NCI-H1694 (cell line): ENCODE results near the gene NMT1.

Source experiments
- DNase-seq: peaks from one replicate; lab custom pipeline; 2025; lab: John Stamatoyannopoulos, UW

The NMT1 gene

DNA sequence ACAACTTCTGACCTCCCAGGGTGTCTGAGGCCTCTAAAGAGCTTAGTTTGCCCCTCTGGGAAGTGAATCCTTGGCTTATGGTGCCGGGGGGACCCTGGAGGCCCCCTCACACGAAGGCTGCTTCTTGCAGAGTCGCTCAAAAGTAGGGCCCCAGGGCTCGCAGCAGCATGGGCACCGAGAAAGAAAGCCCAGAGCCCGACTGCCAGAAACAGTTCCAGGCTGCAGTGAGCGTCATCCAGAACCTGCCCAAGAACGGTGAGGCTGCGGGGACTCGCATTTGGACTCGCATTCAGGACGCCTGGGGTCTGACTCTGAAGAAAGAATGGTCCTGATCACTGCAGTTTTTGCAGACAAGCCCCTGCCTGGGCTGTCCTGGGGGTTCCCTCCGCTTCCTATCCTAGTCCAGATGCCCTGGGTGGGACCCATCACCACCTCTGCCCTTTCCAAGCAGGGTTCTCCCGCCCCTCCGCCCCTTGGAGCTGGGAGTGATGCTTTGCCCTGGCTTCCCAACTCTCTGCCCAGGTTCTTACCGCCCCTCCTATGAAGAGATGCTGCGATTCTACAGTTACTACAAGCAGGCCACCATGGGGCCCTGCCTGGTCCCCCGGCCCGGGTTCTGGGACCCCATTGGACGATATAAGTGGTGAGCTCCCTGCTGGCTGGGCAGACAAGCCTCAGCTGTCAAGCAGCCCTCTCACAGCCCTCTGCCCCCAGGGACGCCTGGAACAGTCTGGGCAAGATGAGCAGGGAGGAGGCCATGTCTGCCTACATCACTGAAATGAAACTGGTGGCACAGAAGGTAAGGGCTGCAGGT lies 75.1 kb downstream of the NMT1 start:
- DNase-seq: no peak

DNA sequence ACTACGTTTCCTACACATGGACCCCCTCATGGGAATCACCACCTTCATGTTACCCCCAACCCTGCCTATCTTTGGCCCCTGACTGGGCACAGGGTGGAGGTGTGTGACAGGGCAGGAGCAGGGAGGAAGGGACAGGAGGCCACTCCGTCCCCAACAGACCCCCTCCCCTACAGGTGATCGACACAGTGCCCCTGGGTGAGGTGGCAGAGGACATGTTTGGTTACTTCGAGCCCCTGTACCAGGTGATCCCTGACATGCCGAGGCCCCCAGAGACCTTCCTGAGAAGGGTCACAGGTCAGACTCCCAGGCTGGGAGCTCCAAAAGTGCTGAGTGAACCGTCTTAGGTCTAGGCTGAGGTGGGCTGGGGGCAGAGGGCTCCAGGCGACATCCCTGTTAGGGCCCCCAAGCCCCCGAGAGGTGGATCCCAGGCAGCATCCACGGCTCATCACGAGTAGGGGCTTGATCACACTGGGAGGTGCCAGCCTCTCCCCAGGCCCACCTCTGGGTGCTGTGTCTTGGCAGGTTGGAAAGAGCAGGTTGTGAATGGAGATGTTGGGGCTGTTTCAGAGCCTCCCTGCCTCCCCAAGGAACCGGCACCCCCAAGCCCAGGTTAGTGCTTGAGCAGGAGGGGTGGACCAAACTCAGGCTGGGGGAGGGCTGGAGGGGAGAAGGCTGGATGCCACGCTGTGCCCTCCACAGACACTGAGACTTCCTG lies 75.9 kb downstream of the NMT1 start:
- no peak for DNase-seq

GRCh38 chr17:45137561-45138305 lies 76.6 kb downstream of the NMT1 start:
- no peak for DNase-seq

DNA sequence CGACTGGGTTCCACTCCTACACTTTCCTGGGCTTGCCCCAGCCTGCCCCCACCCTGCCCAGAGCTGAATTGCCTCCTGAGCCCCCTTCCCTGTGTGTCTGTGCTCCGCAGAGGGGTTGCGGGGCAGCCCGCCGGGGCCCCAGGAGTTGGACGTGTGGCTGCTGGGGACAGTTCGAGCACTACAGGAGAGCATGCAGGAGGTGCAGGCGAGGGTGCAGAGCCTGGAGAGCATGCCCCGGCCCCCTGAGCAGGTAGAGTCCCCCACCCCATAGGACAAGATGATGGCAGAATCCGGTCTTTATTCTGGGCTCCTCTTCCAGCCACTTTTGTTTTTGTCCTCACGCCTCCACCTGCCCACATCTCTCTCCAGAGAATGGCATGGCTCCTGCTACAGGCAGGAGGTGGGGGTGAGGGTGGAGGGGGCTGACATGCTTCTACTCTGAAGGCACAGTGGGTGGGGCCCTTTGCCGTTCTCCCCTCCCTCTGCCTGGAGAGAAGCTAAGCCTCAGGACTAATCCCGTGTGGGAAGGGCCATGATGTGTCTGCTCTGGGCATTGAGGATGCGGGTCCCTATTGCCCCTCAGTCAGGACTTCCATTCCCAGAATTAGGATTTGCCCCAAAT lies 77.9 kb downstream of the NMT1 start:
- DNase-seq: no peak

DNA sequence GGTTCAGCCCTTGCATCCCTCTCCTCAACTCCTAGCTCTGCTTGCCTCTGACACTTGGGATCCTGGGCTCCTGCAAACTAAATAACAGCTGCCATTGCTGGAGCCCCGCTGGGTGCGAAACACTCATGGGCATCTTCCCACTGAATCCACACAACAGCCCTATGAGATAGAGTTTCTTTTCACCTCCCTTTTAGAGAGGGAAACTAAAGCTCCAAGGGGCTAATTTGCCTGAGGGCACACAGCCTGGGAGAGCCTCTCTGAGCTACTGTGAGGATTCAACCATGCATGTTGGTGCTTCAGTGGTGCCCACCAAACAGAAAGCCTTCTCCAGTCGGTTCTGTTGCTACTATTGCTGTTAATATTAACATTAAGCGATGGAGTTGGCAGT lies 78.4 kb downstream of the NMT1 start:
- DNase-seq: no peak

DNA sequence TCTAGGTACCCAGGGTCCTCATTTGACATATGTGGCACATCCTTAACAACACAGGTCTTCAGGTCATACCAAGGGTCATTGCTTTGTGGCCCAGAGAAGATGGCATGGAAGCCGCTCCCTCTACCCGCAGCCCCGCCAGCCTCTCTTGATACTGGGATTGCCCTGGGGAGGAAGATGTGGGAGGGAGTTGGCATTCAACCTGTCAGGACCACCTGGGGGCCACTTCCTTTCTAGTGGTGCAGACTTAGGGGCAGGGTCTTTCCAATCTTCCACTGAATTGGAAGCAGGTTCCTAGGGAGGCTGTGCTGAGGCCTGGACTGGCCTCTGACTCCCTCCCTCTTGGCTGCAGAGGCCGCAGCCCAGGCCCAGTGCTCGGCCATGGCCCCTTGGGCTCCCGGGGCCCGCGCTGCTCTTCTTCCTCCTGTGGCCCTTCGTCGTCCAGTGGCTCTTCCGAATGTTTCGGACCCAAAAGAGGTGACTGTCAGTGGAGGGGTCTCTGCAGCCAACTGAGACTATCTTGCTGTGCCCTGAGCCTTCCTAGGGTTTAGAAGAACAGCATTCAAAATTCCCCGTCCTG lies 82.1 kb downstream of the NMT1 start:
- DNase-seq: no peak

GRCh38 chr17:45143767-45144198 lies 82.7 kb downstream of the NMT1 start:
- DNase-seq: no peak

DNA sequence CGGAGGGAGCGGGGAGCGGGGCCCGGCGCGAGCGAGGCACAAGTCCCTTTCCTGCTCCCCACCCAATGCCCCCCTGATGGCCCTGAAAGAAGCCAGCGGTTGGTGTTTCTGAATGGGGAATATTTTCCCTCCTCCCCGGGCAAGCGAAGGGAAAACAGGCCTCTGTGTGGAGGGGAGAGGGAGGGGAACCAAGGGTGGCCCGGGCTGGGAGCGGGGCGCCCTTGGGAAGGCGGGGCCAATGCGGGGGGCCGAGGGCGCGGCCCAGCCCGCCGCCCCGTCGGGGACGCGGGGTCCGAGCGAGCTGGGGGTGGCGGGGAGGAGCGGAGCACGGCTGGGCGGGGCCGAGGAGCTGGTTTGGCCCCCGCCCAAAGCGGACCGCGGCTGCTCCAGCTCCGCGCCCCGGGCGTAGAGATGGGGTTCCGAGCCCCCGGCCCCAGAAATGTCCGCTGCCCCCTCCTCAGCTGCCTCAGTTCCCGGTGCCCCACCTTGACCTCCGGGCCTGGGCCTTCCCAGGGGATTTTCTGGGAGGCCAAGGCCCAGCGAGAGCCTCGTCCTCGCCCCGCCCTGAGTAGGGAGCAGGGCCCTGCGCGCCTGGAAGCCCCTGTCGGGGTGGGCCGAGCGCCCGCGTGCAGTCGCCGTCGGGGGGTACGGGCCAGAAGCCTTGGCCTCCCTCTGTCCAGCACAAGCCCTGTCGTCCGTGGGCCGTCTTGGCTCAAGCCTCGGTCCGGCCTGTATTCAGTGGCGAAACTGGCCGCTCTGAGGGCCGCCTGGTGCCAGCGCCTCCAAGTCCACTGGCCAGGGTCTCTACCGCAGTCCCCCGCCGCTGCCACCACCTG lies 83.3 kb downstream of the NMT1 start:
- DNase-seq: no peak

GRCh38 chr17:45145035-45145389 lies 83.9 kb downstream of the NMT1 start:
- DNase-seq: no peak

DNA sequence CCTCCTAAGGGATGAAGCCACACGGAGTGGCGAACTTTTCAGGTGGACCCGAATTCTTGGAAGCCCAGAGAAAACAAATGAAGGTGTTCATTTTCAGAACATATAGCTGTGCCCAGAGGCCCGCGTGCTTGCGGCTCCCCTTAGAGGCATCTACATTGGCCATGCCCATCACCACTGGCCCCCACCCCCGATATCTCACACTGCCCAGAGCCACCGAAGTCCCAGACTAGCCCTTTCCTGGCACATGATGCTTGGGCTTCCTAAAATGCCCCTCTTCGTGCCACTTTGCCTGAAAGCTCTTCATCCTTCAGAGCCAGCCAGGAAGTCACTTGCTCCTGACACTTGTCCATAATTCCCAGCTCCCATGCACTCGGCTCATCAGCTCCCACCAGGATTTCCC lies 85.0 kb downstream of the NMT1 start:
- no peak for DNase-seq

GRCh38 chr17:45146592-45146889 lies 85.4 kb downstream of the NMT1 start:
- no peak for DNase-seq

GRCh38 chr17:45146890-45147580 lies 85.9 kb downstream of the NMT1 start:
- peak; percentile 89 for DNase-seq

GRCh38 chr17:45147581-45148182 lies 86.6 kb downstream of the NMT1 start:
- DNase-seq: peak; percentile 89

DNA sequence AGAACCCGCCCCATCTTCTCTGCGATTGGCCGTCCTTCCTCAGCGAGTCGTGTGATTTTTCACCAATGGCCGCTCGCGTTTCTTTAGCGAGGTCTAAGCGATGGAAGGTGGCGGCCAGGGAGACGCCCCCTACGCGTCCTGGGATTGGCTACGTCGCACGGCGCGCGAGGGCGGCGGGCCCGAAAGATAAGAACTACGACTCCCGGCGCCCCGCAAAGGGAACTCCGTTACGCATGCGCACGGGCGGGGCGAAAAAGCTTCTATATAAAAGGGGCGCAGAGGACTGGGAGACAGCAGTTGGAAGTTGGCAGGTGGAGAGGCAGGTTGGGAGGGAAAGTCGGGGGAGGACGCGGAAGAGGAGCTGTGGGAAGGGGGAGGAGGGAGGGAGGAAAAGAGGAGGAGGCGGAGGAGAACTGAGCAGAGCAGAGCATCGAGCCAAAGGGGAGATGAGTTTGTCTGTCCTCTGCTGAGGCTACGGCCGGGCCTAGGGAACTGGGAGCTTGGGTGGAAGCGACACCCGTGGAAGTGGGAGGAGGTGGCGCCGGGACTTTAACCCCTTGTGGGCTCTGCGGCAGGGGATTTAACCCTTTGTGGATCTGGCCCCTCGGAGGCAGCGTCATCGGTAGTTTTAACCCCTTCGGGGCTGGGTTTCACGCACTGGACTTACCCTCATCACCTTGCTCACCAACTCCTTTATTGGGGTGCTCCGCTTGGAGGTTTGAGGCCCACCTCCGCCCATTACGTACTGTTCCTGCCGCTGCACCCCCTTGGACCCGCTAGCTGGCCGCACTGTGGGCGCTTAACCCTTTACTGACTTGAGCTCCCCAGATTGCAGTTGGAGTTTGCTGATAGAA lies 87.3 kb downstream of the NMT1 start, which contains the start of gene HEXIM1:
Gene HEXIM1, plus strand, starts transcription at position 293 of the 854 bp plus-strand sequence. CDS start 716 bp downstream, outside the sequence.
- peak; percentile 100 for DNase-seq

GRCh38 chr17:45149037-45149668 lies 88.0 kb downstream of the NMT1 start:
- peak; percentile 38 for DNase-seq

- DNase-seq: no peak
Observed at GRCh38 chr17:45149669-45150664, 88.8 kb downstream of the NMT1 start.
